ENCODE data around the gene CROCC2. TPM values are rescaled to one million over a fixed set of nuclear protein-coding genes. Genes with fewer than 3 reads are reported as not detected.

CROCC2 gene
- polyA plus RNA-seq, 1 experiment: not detected

DNA sequence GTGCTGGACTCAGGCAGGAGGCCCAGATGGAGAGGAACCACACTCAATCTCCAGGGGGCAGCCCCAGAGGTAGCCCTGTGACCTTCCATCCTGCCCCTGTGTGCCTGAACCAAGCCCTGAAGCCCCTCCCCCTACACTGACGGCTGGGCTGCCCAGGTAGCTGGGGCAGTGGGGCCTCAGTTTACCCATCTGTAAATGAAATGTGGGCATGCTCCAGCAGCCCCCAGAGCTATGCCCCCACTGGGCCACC lies 15.8 kb downstream of the CROCC2 start:
- TF ChIP-seq, protein P1, sequence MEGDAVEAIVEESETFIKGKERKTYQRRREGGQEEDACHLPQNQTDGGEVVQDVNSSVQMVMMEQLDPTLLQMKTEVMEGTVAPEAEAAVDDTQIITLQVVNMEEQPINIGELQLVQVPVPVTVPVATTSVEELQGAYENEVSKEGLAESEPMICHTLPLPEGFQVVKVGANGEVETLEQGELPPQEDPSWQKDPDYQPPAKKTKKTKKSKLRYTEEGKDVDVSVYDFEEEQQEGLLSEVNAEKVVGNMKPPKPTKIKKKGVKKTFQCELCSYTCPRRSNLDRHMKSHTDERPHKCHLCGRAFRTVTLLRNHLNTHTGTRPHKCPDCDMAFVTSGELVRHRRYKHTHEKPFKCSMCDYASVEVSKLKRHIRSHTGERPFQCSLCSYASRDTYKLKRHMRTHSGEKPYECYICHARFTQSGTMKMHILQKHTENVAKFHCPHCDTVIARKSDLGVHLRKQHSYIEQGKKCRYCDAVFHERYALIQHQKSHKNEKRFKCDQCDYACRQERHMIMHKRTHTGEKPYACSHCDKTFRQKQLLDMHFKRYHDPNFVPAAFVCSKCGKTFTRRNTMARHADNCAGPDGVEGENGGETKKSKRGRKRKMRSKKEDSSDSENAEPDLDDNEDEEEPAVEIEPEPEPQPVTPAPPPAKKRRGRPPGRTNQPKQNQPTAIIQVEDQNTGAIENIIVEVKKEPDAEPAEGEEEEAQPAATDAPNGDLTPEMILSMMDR (IDR thresholded peaks at IDR 0.05; ENCODE audit: low read depth, low read length): no peak
- POLR2A ChIA-PET: interaction anchor here (0.7 to 1.1 kb wide), 2 partner anchors 71 to 228 kb away, joined by 3 read pairs; partner anchors contain the start of gene PASK

DNA sequence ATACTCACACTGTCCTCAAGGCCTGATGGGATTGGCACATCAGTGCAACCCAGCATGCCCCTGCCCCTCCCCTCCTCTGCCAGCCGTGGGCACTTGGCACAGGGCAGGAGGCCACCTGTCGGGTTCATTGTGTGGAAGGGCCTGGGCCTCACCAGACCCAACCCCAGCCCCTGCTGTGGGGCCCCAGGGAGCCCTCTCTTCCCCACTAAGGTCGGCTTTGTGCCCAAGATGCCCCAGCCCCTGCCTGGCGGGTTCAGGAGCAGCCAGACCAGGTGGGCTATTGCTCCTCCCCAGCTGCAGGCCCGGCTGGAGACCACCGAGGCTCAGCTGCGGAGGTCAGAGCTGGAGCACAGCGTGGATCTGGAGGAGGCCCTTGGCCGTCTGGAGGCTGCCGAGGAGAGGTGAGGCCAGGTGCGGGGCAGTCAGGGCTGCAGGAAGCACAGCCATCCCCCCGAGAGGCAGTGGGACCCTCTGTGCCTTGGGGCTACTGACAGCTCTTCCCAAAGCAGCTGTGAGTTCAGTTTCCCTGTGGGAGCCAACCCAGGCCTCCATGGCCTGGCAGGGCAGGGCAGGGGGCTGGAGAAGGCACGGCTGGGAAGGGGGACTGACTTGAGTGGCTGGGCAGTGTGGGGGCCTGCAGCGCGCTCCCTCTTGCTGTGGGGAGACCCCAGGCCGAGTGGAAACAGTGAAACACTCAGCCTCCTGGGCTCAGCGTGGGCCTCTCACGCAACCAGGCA lies 16.3 kb downstream of the CROCC2 start:
- peak overlapping the region; percentile 21 for H3K27ac ChIP-seq (ENCODE audit: low read depth, low read length)
- TF ChIP-seq, protein P1 (IDR thresholded peaks at IDR 0.05; ENCODE audit: low read depth, low read length): no peak
- no peaks in the 10 kb centered on the region for H3K27me3 ChIP-seq (ENCODE audit: control insufficient read depth, insufficient read depth, low read length)
- DNase-seq (ENCODE audit: low read depth, low spot score): no peak
- ChIA-PET POLR2A (no interaction called here), CTCF (interaction anchor here (0.6 kb wide), 1 partner anchor 80 kb away, joined by 3 read pairs; no protein-coding TSS in a partner anchor)
- no peaks in the 10 kb centered on the region; the same call in 1 of the 2 replicates for H3K9me3 ChIP-seq (ENCODE audit: control insufficient read depth, insufficient read depth, low read length)
- H3K4me3 ChIP-seq (ENCODE audit: low read depth, low read length): no peak overlapping the region

More for the DNA sequence above, 15.8 kb downstream of the CROCC2 start:
- Histone ChIP-seq H3K27ac (ENCODE audit: low read depth, low read length) (peak overlapping the region; percentile 99), H3K4me3 (ENCODE audit: low read depth, low read length) (no peak overlapping the region), H3K9me3 (ENCODE audit: control insufficient read depth, insufficient read depth, low read length) (no peaks in the 10 kb centered on the region; the same call in 1 of the 2 replicates), H3K27me3 (ENCODE audit: control insufficient read depth, insufficient read depth, low read length) (no peaks in the 10 kb centered on the region)
- DNase-seq (ENCODE audit: low read depth, low spot score): no peak
- CTCF ChIA-PET: no interaction called here

DNA sequence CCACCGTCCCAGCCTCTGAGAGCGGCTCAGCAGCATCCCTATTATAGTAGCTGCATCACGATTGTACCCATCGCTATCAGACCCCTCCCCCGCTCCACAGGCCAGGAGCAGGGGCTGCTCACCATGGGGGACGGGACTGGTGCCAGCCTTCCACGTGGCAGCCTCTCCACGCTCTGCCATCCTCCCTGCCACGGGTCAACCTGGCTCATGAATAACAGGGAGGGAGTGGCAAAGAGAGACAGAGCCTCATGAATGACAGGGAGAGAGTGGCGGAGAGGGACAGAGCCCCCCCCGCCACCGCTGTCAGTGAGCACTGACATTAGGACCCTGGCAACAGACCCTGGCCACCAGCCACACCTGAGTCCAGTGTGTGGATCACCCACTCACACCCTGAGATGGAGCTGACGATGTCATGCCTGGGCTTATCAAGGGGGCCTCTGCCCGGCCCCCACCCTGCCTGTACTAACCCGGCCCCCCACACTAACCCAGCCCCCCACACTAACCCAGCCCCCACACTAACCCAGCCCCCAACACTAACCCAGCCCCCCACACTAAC lies 16.9 kb downstream of the CROCC2 start:
- ChIA-PET CTCF (interaction anchor here (0.6 kb wide), 1 partner anchor 81 kb away, joined by 3 read pairs; no protein-coding TSS in a partner anchor), POLR2A (no interaction called here)
- TF ChIP-seq, protein P1 (IDR thresholded peaks at IDR 0.05; ENCODE audit: low read depth, low read length): no peak
- H3K27me3 ChIP-seq (ENCODE audit: control insufficient read depth, insufficient read depth, low read length): no peaks in the 10 kb centered on the region
- no peak overlapping the region for H3K27ac ChIP-seq (ENCODE audit: low read depth, low read length)
- no peak for DNase-seq (ENCODE audit: low read depth, low spot score)
- H3K4me3 ChIP-seq (ENCODE audit: low read depth, low read length): no peak overlapping the region
- H3K9me3 ChIP-seq (ENCODE audit: control insufficient read depth, insufficient read depth, low read length): no peaks in the 10 kb centered on the region; the same call in 1 of the 2 replicates

DNA sequence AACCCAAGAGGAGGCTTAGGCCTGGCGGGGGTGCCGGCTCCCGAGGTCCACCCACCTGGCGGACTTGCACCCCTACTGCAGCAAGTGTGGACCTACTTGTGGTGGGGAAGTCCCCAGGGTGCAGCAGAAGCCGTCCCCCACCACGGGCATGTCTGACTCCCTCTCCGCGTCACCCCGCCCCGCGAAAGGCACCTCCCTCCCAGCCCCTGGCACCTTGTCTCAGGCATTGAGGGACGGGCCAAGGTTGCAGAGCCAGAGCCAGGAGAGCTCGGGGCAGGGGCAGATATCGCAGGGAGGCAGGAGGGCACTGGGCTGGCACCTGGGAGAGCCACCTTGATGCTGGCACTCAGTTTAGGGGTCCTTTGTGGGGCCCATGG lies 19.0 kb downstream of the CROCC2 start:
- H3K4me3 ChIP-seq (ENCODE audit: low read depth, low read length): no peak overlapping the region
- TF ChIP-seq, protein P1 (IDR thresholded peaks at IDR 0.05; ENCODE audit: low read depth, low read length): no peak
- peaks cover 4% of the 10 kb centered on the region; the same call in 1 of the 2 replicates for H3K9me3 ChIP-seq (ENCODE audit: control insufficient read depth, insufficient read depth, low read length)
- POLR2A ChIA-PET: no interaction called here
- CTCF ChIA-PET: interaction anchor here (3.3 kb wide), 1 partner anchor 10 kb away, joined by 19 read pairs; no protein-coding TSS in a partner anchor
- peaks cover 8% of the 10 kb centered on the region for H3K27me3 ChIP-seq (ENCODE audit: control insufficient read depth, insufficient read depth, low read length)
- no peak overlapping the region for H3K27ac ChIP-seq (ENCODE audit: low read depth, low read length)
- no peak for DNase-seq (ENCODE audit: low read depth, low spot score)

Measured in AG04450 (cell line).